OCI-LY7 (cell line): ENCODE measurements around the gene MPPED1. TPM values are rescaled to one million over a fixed set of nuclear protein-coding genes. Genes with fewer than 3 reads are reported as not detected.

Source experiments
- BruUV-seq: library from RNA; stranded (reverse); fragments of 400-500 nt; replicated peaks from 2 replicates; lab custom pipeline; 2021; lab: Mats Ljungman, UMichigan
- CTCF ChIA-PET: fragments of 300-600 bp; sonication (Branson Sonifier 250); formaldehyde crosslinking; loops from one replicate; lab custom pipeline; 2022; ENCODE audit warnings: antibody characterized with exemption; ENCODE audit not compliant: unreplicated experiment; lab: Charles Lee
- POLR2A ChIA-PET: fragments of 300-600 bp; sonication (Branson Sonifier 250); formaldehyde crosslinking; loops from one replicate; lab custom pipeline; 2022; ENCODE audit warnings: antibody characterized with exemption; lab: Charles Lee
- DNase-seq: peaks from one replicate; pipeline ENCODE4 v3.0.0-alpha.2; 2015; ENCODE audit warnings: low spot score
- H2AFZ ChIP-seq: fragments of 200-600 bp; sonication (generic), shearing (Covaris generic); 2 replicates; pipeline ENCODE4 v1.6.1; 2014; ENCODE audit warnings: mild to moderate bottlenecking, antibody characterized with exemption, low read length, moderate library complexity
- H3K27ac ChIP-seq: fragments of 200-600 bp; sonication (generic); 2 replicates; pipeline ENCODE4 v1.5.1; 2014; ENCODE audit warnings: mixed run types, low read depth, mild to moderate bottlenecking, moderate library complexity, low read length, inconsistent platforms; ENCODE audit not compliant: poor library complexity, severe bottlenecking
- H3K36me3 ChIP-seq: fragments of 200-600 bp; sonication (generic); 2 replicates; pipeline ENCODE4 v1.6.1; 2014; ENCODE audit warnings: mild to moderate bottlenecking, antibody characterized with exemption, low read length, moderate library complexity, mixed read lengths; ENCODE audit not compliant: insufficient read depth
- H3K4me1 ChIP-seq: fragments of 200-600 bp; sonication (generic); 2 replicates; pipeline ENCODE4 v1.5.1; 2014; ENCODE audit warnings: mild to moderate bottlenecking, low read length; ENCODE audit not compliant: insufficient read depth, poor library complexity, severe bottlenecking
- H3K4me2 ChIP-seq: fragments of 200-600 bp; sonication (generic); 2 replicates; pipeline ENCODE4 v1.6.1; 2014; ENCODE audit warnings: mild to moderate bottlenecking, low read length
- H3K4me3 ChIP-seq: fragments of 200-600 bp; sonication (generic); 2 replicates; pipeline ENCODE4 v1.5.1; 2014; ENCODE audit warnings: mild to moderate bottlenecking, low read depth, low read length; ENCODE audit not compliant: poor library complexity, severe bottlenecking
- H3K79me2 ChIP-seq: fragments of 200-600 bp; sonication (generic); 2 replicates; pipeline ENCODE4 v1.6.1; 2016; ENCODE audit warnings: low read depth, mild to moderate bottlenecking, low read length, moderate library complexity, mixed read lengths; ENCODE audit not compliant: insufficient read depth
- H3K9me2 ChIP-seq: fragments of 200-600 bp; sonication (generic); 2 replicates; pipeline ENCODE4 v1.6.1; 2016; ENCODE audit warnings: mild to moderate bottlenecking, low read length, mixed read lengths; ENCODE audit not compliant: insufficient read depth
- H3K9me3 ChIP-seq: fragments of 200-600 bp; sonication (generic); 2 replicates; pipeline ENCODE4 v1.6.1; 2014; ENCODE audit warnings: mild to moderate bottlenecking, mixed run types, low read length, mixed read lengths
- H4K20me1 ChIP-seq: fragments of 200-600 bp; sonication (generic); 2 replicates; pipeline ENCODE4 v1.6.1; 2014; ENCODE audit warnings: mild to moderate bottlenecking, antibody characterized with exemption, low read length, moderate library complexity, mixed read lengths; ENCODE audit not compliant: insufficient read depth
- EZH2phosphoT487 ChIP-seq: fragments of 200-600 bp; sonication (generic); IDR thresholded peaks from 2 replicates; pipeline ENCODE4 v1.6.1; 2018; ENCODE audit warnings: low read depth, borderline replicate concordance, mild to moderate bottlenecking, mixed run types, antibody characterized with exemption, low read length, moderate library complexity, mixed read lengths
- intact Hi-C: fragments of 100-400 bp; cut with micrococcal nuclease; formaldehyde crosslinking; loops from one replicate; pipeline ENCODE4 v1.10.0; 2022; ENCODE audit not compliant: unreplicated experiment
- total RNA-seq, 2 experiments: library from RNA; depleted of rRNA in 1 of 2; stranded (reverse); fragments of >200 nt in 1 of 2; shearing (Covaris generic) in 1 of 2; gene quantifications; 2 replicates each; pipeline ENCODE4 v1.2.3, GENCODE V29; 2014 to 2022
- TF ChIP-seq, protein P1 (sequence below): fragments of 200-600 bp; sonication (generic); conservative IDR thresholded peaks from 2 replicates; pipeline ENCODE4 v1.5.1; 2014; ENCODE audit warnings: mild to moderate bottlenecking, antibody characterized with exemption, low read length, moderate library complexity, mixed read lengths

The MPPED1 gene
- total RNA-seq, 2 experiments from 2014 or later = not detected

DNA sequence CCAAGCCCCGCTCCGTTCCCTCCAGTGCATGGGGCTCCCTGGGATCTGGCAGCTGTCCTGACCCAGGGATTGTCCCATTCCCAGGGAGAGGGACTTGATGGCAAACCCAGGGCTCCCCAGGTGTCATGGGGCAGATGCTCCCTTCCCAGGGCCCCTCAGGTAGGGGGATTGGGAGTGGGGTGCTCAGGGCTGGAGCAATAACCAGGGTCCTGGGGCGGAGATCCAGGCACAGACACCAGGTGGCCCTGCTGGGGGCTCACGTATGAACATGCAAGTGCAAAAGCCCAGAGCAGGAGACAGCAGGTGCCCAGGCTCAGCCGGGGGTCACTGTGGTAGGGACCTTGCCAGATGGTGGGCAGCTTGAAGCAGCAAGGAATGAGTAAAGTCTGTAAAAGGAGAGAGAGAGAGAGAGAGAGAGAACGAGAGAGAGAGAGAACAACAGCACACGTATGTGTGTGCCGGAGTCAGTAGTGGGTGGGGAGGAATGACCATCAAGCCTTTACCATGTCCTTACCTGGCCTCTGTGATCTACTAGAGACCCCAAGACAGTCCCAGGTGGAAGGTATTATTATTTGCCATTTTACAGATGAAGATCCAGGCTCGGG is 19.3 kb upstream of the MPPED1 start:
- ChIA-PET CTCF (no interaction called here), POLR2A (no interaction called here)
- H3K4me1 ChIP-seq = no peaks in the 10 kb centered on the region
- no peak overlapping the region for H3K4me2 ChIP-seq
- no TSS peak for BruUV-seq
- H4K20me1 ChIP-seq = no peaks in the 10 kb centered on the region
- DNase-seq = no peak
- no peaks in the 10 kb centered on the region for H3K36me3 ChIP-seq
- H3K27ac ChIP-seq = no peak overlapping the region
- intact Hi-C loops = no loop called here
- H3K4me3 ChIP-seq = no peak overlapping the region
- H3K79me2 ChIP-seq = no peaks in the 10 kb centered on the region
- H3K9me2 ChIP-seq = no peaks in the 10 kb centered on the region
- TF ChIP-seq EZH2phosphoT487 = no peak
- TF ChIP-seq, protein P1, sequence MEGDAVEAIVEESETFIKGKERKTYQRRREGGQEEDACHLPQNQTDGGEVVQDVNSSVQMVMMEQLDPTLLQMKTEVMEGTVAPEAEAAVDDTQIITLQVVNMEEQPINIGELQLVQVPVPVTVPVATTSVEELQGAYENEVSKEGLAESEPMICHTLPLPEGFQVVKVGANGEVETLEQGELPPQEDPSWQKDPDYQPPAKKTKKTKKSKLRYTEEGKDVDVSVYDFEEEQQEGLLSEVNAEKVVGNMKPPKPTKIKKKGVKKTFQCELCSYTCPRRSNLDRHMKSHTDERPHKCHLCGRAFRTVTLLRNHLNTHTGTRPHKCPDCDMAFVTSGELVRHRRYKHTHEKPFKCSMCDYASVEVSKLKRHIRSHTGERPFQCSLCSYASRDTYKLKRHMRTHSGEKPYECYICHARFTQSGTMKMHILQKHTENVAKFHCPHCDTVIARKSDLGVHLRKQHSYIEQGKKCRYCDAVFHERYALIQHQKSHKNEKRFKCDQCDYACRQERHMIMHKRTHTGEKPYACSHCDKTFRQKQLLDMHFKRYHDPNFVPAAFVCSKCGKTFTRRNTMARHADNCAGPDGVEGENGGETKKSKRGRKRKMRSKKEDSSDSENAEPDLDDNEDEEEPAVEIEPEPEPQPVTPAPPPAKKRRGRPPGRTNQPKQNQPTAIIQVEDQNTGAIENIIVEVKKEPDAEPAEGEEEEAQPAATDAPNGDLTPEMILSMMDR = no peak
- no peaks in the 10 kb centered on the region for H3K9me3 ChIP-seq
- no peak overlapping the region for H2AFZ ChIP-seq

- TF ChIP-seq EZH2phosphoT487 = no peak
- TF ChIP-seq, protein P1 = no peak
These were observed 18.5 kb upstream of the MPPED1 start for GRCh38 chr22:43393132-43393843.

More at GRCh38 chr22:43393132-43393843, 18.5 kb upstream of the MPPED1 start:
- CTCF ChIA-PET = no interaction called here
- Histone ChIP-seq H3K4me2 (no peak overlapping the region), H4K20me1 (no peaks in the 10 kb centered on the region), H3K4me1 (no peaks in the 10 kb centered on the region), H3K9me2 (no peaks in the 10 kb centered on the region), H3K79me2 (no peaks in the 10 kb centered on the region), H3K36me3 (no peaks in the 10 kb centered on the region), H3K27ac (no peak overlapping the region), H3K4me3 (no peak overlapping the region), H3K9me3 (no peaks in the 10 kb centered on the region), H2AFZ (no peak overlapping the region)
- BruUV-seq = no TSS peak
- intact Hi-C loops = no loop called here
- DNase-seq = no peak
- POLR2A ChIA-PET = no interaction called here
